GM12864 (cell line): Measurements from ENCODE around the gene RHBDF1.

Experiments
- DNase-seq: peaks from one replicate; pipeline ENCODE4 v3.0.0-alpha.2; 2011; ENCODE audit warnings: low read depth
- H3K4me3 ChIP-seq: 2 replicates; pipeline ENCODE4 v1.5.1; 2011; ENCODE audit warnings: mild to moderate bottlenecking, low read depth, low read length, control low read depth
- CTCF ChIP-seq: IDR thresholded peaks from 2 replicates; pipeline ENCODE4 v1.5.1; 2011; ENCODE audit warnings: low read depth, mild to moderate bottlenecking, moderate library complexity, low read length, control low read depth, inconsistent platforms; ENCODE audit errors: missing control alignments

Gene RHBDF1

GRCh38 chr16:65745-66144 is 6.7 kb downstream of the RHBDF1 start:
- TF ChIP-seq CTCF = peak; percentile 98
- H3K4me3 ChIP-seq = no peak overlapping the region
- no peak for DNase-seq

GRCh38 chr16:64914-65255 is 7.5 kb downstream of the RHBDF1 start:
- TF ChIP-seq CTCF = no peak
- no peak overlapping the region for H3K4me3 ChIP-seq
- no peak for DNase-seq

GRCh38 chr16:63998-64913 is 8.2 kb downstream of the RHBDF1 start:
- DNase-seq = no peak
- H3K4me3 ChIP-seq = no peak overlapping the region
- no peak for TF ChIP-seq CTCF

- no peak for TF ChIP-seq CTCF
- no peak overlapping the region for H3K4me3 ChIP-seq
- DNase-seq = no peak
Observed at GRCh38 chr16:63466-63865, 9.0 kb downstream of the RHBDF1 start.

- no peak for DNase-seq
- no peak for TF ChIP-seq CTCF
- no peak overlapping the region for H3K4me3 ChIP-seq
Observed at GRCh38 chr16:62968-63391, 9.5 kb downstream of the RHBDF1 start.

- H3K4me3 ChIP-seq = no peak overlapping the region
- TF ChIP-seq CTCF = no peak
- no peak for DNase-seq
Observed at GRCh38 chr16:62283-62967, 10.0 kb downstream of the RHBDF1 start.
